Measurements from ENCODE around the gene IGSF21.

IGSF21 gene

GRCh38 chr1:18107369-18108298 lies at the start of gene IGSF21:
Gene IGSF21 (plus strand): TSS chr1:18107798. CDS start chr1:18108129, 331 bp downstream.
- DNase-seq = no peak

- DNase-seq = no peak
Measured at GRCh38 chr1:18058206-18058921, 49.2 kb upstream of the IGSF21 start.

- DNase-seq = no peak
Measured at GRCh38 chr1:18058981-18059605, 48.5 kb upstream of the IGSF21 start.

GRCh38 chr1:18060366-18060765 lies 47.2 kb upstream of the IGSF21 start:
- no peak for DNase-seq

GRCh38 chr1:18062185-18062584 lies 45.4 kb upstream of the IGSF21 start:
- DNase-seq = no peak

- DNase-seq = no peak
Measured at GRCh38 chr1:18064534-18064933, 43.1 kb upstream of the IGSF21 start.

GRCh38 chr1:18066576-18066975 lies 41.0 kb upstream of the IGSF21 start:
- no peak for DNase-seq

GRCh38 chr1:18069903-18070302 lies 37.7 kb upstream of the IGSF21 start:
- DNase-seq = peak in 1 of 2 experiments; percentile 5

GRCh38 chr1:18072066-18072465 lies 35.5 kb upstream of the IGSF21 start:
- no peak for DNase-seq

GRCh38 chr1:18073066-18073642 lies 34.4 kb upstream of the IGSF21 start:
- DNase-seq = no peak

- DNase-seq = no peak
Measured at GRCh38 chr1:18077657-18078215, 29.9 kb upstream of the IGSF21 start.

GRCh38 chr1:18079941-18080735 lies 27.5 kb upstream of the IGSF21 start:
- DNase-seq = no peak

GRCh38 chr1:18085387-18086074 lies 22.1 kb upstream of the IGSF21 start:
- DNase-seq = no peak

GRCh38 chr1:18088077-18088594 lies 19.5 kb upstream of the IGSF21 start:
- no peak for DNase-seq

- DNase-seq = no peak
Measured at GRCh38 chr1:18089488-18089887, 18.1 kb upstream of the IGSF21 start.

- DNase-seq = no peak
Measured at GRCh38 chr1:18090636-18091035, 17.0 kb upstream of the IGSF21 start.

GRCh38 chr1:18091660-18092446 lies 15.7 kb upstream of the IGSF21 start:
- DNase-seq = no peak

- no peak for DNase-seq
Measured at GRCh38 chr1:18093193-18093592, 14.4 kb upstream of the IGSF21 start.

GRCh38 chr1:18093646-18094045 lies 14.0 kb upstream of the IGSF21 start:
- DNase-seq = no peak

- no peak for DNase-seq
Measured at GRCh38 chr1:18094096-18094495, 13.5 kb upstream of the IGSF21 start.
